Measurements from ENCODE around the gene ASB12. TPM values are rescaled to one million over a fixed set of nuclear protein-coding genes. Genes with fewer than 3 reads are reported as not detected.

Gene ASB12
- total RNA-seq, 4 donors from 2014 or later: 0.38 TPM; not detected in 3

DNA sequence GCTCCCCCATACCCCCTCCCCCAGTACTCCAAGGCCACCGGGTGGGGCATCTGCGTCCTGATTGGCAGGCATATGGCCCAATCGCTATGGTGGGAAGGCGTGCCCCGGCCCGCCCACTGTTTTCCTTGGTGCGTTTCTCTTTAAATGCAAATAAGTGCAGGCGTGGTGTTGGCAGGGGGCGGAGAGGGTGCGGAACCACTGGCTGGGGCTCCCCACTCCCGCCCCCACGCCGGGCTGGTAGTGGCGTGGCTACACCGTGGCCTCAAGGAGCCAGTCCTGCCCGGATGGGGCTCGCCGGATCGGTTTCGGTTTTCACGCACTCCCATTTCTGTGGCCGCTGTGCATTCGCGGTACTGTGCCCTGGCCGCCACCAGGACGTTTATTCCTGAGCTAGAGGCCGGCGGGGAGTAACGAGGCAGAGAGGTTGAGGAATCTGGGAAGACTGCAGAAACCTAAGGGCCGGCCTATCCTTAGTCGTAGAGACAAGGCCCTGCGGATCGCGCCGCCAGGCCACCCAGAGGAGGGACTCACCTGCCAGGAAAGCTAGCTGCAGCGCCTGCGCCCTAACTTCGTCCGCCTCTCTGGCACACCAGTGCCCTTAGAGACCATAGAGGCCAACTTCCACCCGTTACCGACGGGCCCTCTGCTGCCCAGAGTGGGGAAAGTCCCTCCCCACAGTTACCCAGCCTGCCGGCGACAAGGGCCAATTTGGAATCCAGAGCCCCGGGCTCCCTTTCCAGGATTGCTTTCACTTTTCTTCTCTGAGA lies 24.5 kb downstream of the ASB12 start:
- H3K4me3 ChIP-seq: peak overlapping the region; percentile 66
- WGBS: 34% methylated on average over 27 of the region's 45 CpGs

DNA sequence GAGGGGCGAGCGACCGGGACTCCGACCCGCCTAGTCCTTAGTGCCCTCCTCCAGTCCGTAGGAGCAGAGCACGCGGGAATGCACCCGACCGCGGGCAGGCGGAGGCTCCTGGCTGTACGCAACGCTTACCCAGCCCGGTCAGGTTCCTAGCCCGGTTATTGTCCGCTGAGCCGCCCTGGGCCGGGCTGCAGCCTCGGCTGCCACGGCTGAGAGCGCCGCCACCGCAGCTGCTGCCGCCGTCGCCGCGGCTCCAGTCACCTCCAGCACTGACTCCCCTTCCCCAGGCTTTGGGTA lies 25.0 kb downstream of the ASB12 start, which contains the start of gene AMER1:
AMER1 (minus strand) TSS at position 268 of the 294 bp plus-strand sequence. CDS start 12,422 bp downstream, outside the sequence.
- H3K4me1 ChIP-seq: peaks cover 13% of the 10 kb centered on the region
- H3K9me3 ChIP-seq: no peaks in the 10 kb centered on the region
- DNase-seq (ENCODE audit: low spot score in 2 of 2): peak in 1 of 2 donors; percentile 62
- peak within 1 kb of the TSS; percentile 91 for H3K27ac ChIP-seq
- H3K27me3 ChIP-seq: no peaks in the 10 kb centered on the region
- TF ChIP-seq, protein P1, sequence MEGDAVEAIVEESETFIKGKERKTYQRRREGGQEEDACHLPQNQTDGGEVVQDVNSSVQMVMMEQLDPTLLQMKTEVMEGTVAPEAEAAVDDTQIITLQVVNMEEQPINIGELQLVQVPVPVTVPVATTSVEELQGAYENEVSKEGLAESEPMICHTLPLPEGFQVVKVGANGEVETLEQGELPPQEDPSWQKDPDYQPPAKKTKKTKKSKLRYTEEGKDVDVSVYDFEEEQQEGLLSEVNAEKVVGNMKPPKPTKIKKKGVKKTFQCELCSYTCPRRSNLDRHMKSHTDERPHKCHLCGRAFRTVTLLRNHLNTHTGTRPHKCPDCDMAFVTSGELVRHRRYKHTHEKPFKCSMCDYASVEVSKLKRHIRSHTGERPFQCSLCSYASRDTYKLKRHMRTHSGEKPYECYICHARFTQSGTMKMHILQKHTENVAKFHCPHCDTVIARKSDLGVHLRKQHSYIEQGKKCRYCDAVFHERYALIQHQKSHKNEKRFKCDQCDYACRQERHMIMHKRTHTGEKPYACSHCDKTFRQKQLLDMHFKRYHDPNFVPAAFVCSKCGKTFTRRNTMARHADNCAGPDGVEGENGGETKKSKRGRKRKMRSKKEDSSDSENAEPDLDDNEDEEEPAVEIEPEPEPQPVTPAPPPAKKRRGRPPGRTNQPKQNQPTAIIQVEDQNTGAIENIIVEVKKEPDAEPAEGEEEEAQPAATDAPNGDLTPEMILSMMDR (IDR thresholded peaks at IDR 0.05): no peak
- TF ChIP-seq POLR2A (IDR thresholded peaks at IDR 0.05) (no peak), EP300 (IDR thresholded peaks at IDR 0.05) (no peak), POLR2AphosphoS5 (IDR thresholded peaks at IDR 0.05) (no peak)
- no CpG with 5 or more reads among the region's 29 CpGs for WGBS
- H3K4me3 ChIP-seq: peak within 1 kb of the TSS; percentile 66
- H3K36me3 ChIP-seq: no peaks in the 10 kb centered on the region

More for the DNA sequence above, 24.5 kb downstream of the ASB12 start:
- Histone ChIP-seq H3K9me3 (no peaks in the 10 kb centered on the region), H3K27me3 (no peaks in the 10 kb centered on the region), H3K36me3 (no peaks in the 10 kb centered on the region), H3K4me1 (peaks cover 13% of the 10 kb centered on the region), H3K27ac (peak overlapping the region; percentile 91)
- TF ChIP-seq POLR2AphosphoS5 (IDR thresholded peaks at IDR 0.05) (peak in 1 of 3 donors; percentile 34), POLR2A (IDR thresholded peaks at IDR 0.05) (peak; percentile 25 to 40), EP300 (IDR thresholded peaks at IDR 0.05) (no peak)
- TF ChIP-seq, protein P1 (IDR thresholded peaks at IDR 0.05): no peak
- peak; percentile 94 to 95 for DNase-seq (ENCODE audit: low spot score in 2 of 2)

- no peaks in the 10 kb centered on the region for H3K36me3 ChIP-seq
- peak in 1 of 2 donors; percentile 69 for DNase-seq (ENCODE audit: low spot score in 2 of 2)
- 71% methylated on average over 3 of the region's 46 CpGs for WGBS
- no peaks in the 10 kb centered on the region for H3K9me3 ChIP-seq
- peaks cover 13% of the 10 kb centered on the region for H3K4me1 ChIP-seq
- no peaks in the 10 kb centered on the region for H3K27me3 ChIP-seq
- TF ChIP-seq POLR2A (IDR thresholded peaks at IDR 0.05): no peak
- TF ChIP-seq EP300 (IDR thresholded peaks at IDR 0.05): no peak
- TF ChIP-seq POLR2AphosphoS5 (IDR thresholded peaks at IDR 0.05): no peak
- TF ChIP-seq, protein P1 (IDR thresholded peaks at IDR 0.05): no peak
- H3K27ac ChIP-seq: peak overlapping the region; percentile 91
- peak overlapping the region; percentile 66 for H3K4me3 ChIP-seq
These were observed 25.5 kb downstream of the ASB12 start for GRCh38 chrX:64204701-64205440.

GRCh38 chrX:64204252-64204651 lies 26.2 kb downstream of the ASB12 start:
- Histone ChIP-seq H3K4me1 (peaks cover 13% of the 10 kb centered on the region), H3K36me3 (no peaks in the 10 kb centered on the region), H3K27ac (no peak overlapping the region), H3K27me3 (no peaks in the 10 kb centered on the region), H3K9me3 (no peaks in the 10 kb centered on the region), H3K4me3 (peak overlapping the region; percentile 66)
- WGBS: 72% methylated on average over 8 of the region's 23 CpGs
- DNase-seq (ENCODE audit: low spot score in 2 of 2): no peak
- TF ChIP-seq EP300 (IDR thresholded peaks at IDR 0.05) (no peak), POLR2AphosphoS5 (IDR thresholded peaks at IDR 0.05) (no peak), POLR2A (IDR thresholded peaks at IDR 0.05) (no peak)
- TF ChIP-seq, protein P1 (IDR thresholded peaks at IDR 0.05): no peak

- peaks cover 13% of the 10 kb centered on the region for H3K4me1 ChIP-seq
- DNase-seq (ENCODE audit: low spot score in 2 of 2): no peak
- H3K27ac ChIP-seq: no peak overlapping the region
- TF ChIP-seq EP300 (IDR thresholded peaks at IDR 0.05): no peak
- no peak for TF ChIP-seq POLR2AphosphoS5 (IDR thresholded peaks at IDR 0.05)
- no peak for TF ChIP-seq POLR2A (IDR thresholded peaks at IDR 0.05)
- TF ChIP-seq, protein P1 (IDR thresholded peaks at IDR 0.05): no peak
- no peaks in the 10 kb centered on the region for H3K27me3 ChIP-seq
- H3K4me3 ChIP-seq: no peak overlapping the region
- no peaks in the 10 kb centered on the region for H3K36me3 ChIP-seq
- WGBS: 84% methylated on average over 2 of the region's 2 CpGs
- no peaks in the 10 kb centered on the region for H3K9me3 ChIP-seq
These were observed 27.5 kb downstream of the ASB12 start for GRCh38 chrX:64202808-64203325.

All from suprapubic skin (tissue), 4 donors.